ENCODE results near the gene LAMA1.

DNA sequence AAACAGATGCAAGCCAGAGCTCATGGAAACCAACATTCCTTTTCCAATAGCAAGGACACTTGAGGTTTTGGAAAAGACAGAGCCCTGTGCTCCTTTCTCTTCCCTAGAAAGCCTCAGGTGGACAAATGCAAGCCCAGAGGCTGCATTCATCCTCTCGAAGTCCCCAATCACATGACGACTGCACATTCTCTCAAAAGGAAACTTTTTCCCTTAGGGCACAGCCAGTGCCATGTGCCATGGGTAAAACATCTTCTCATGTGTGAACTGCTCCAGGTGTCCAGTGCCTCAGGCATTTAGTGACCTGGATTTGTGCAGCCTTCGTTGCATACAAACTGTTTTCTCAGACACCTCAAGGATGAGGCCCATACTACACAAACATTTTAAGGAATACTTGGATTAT lies 140.7 kb downstream of the LAMA1 start:
- TF ChIP-seq, protein P1, sequence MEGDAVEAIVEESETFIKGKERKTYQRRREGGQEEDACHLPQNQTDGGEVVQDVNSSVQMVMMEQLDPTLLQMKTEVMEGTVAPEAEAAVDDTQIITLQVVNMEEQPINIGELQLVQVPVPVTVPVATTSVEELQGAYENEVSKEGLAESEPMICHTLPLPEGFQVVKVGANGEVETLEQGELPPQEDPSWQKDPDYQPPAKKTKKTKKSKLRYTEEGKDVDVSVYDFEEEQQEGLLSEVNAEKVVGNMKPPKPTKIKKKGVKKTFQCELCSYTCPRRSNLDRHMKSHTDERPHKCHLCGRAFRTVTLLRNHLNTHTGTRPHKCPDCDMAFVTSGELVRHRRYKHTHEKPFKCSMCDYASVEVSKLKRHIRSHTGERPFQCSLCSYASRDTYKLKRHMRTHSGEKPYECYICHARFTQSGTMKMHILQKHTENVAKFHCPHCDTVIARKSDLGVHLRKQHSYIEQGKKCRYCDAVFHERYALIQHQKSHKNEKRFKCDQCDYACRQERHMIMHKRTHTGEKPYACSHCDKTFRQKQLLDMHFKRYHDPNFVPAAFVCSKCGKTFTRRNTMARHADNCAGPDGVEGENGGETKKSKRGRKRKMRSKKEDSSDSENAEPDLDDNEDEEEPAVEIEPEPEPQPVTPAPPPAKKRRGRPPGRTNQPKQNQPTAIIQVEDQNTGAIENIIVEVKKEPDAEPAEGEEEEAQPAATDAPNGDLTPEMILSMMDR (IDR thresholded peaks at IDR 0.05; ENCODE audit: low read depth, low read length, poor library complexity, severe bottlenecking): no peak
- TF ChIP-seq EZH2phosphoT487 (IDR thresholded peaks at IDR 0.05; ENCODE audit: borderline replicate concordance, low read length): no peak
